ENCODE measurements around the gene MUC2.

GRCh38 chr11:1087961-1088926 is 13.6 kb downstream of the MUC2 start:
- TF ChIP-seq, protein P1, sequence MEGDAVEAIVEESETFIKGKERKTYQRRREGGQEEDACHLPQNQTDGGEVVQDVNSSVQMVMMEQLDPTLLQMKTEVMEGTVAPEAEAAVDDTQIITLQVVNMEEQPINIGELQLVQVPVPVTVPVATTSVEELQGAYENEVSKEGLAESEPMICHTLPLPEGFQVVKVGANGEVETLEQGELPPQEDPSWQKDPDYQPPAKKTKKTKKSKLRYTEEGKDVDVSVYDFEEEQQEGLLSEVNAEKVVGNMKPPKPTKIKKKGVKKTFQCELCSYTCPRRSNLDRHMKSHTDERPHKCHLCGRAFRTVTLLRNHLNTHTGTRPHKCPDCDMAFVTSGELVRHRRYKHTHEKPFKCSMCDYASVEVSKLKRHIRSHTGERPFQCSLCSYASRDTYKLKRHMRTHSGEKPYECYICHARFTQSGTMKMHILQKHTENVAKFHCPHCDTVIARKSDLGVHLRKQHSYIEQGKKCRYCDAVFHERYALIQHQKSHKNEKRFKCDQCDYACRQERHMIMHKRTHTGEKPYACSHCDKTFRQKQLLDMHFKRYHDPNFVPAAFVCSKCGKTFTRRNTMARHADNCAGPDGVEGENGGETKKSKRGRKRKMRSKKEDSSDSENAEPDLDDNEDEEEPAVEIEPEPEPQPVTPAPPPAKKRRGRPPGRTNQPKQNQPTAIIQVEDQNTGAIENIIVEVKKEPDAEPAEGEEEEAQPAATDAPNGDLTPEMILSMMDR (conservative IDR thresholded peaks at IDR 0.05) = no peak
- no peak for TF ChIP-seq ZFX (IDR thresholded peaks at IDR 0.05)

Measured in C4-2B (cell line).